Loucy (cell line): ENCODE data around the gene PPP4R3A.

Source experiments
- CTCF ChIP-seq: fragments of 200-600 bp; sonication (generic); conservative IDR thresholded peaks from 2 replicates; pipeline ENCODE4 v1.5.1; 2014; ENCODE audit warnings: mild to moderate bottlenecking, antibody characterized with exemption, low read length
- EZH2phosphoT487 ChIP-seq: fragments of 200-600 bp; IDR thresholded peaks from 2 replicates; pipeline ENCODE4 v1.6.1; 2018; ENCODE audit warnings: antibody characterized with exemption, mild to moderate bottlenecking, moderate library complexity, borderline replicate concordance

GRCh38 chr14:91510171-91511042, at the start of gene PPP4R3A:
- TF ChIP-seq EZH2phosphoT487 (no peak), CTCF (no peak)
